ENCODE data around the gene KRTAP19-7. TPM values are rescaled to one million over a fixed set of nuclear protein-coding genes. Genes with fewer than 3 reads are reported as not detected.

KRTAP19-7 gene
- total and polyA plus RNA-seq, 2 donors from 2014 or later, result not detected

- no peak overlapping the region for H3K4me3 ChIP-seq (ENCODE audit: low read length in 3 of 3)
- H3K4me1 ChIP-seq (ENCODE audit: control insufficient read depth in 2 of 3, insufficient read depth in 2 of 3, low read depth in 1 of 3, low read length in 3 of 3), result no peaks in the 10 kb centered on the region
- H3K27me3 ChIP-seq (ENCODE audit: control insufficient read depth, insufficient read depth, low read length), result no peaks in the 10 kb centered on the region
- no peak for TF ChIP-seq CTCF (IDR thresholded peaks at IDR 0.05; ENCODE audit: borderline replicate concordance, extremely low read depth, insufficient read depth)
- H3K9ac ChIP-seq (ENCODE audit: low read length in 3 of 3), result no peak overlapping the region
- peaks cover 0 to under 1% (median 0%) of the 10 kb centered on the region in 3 donors for H3K9me3 ChIP-seq (ENCODE audit: control insufficient read depth in 2 of 3, insufficient read depth in 1 of 3, low read length in 3 of 3)
- FAIRE-seq (no peak), DNase-seq (no peak)
- no peak overlapping the region for H3K27ac ChIP-seq (ENCODE audit: low read depth in 2 of 2, low read length in 2 of 2)
- H3K36me3 ChIP-seq (ENCODE audit: control insufficient read depth in 2 of 3, insufficient read depth in 3 of 3, low read length in 3 of 3), result no peaks in the 10 kb centered on the region
- intact Hi-C loops (cut with DNase I), result no loop called here
These were observed 19.0 kb upstream of the KRTAP19-7 start for GRCh38 chr21:30580132-30580531.

DNA sequence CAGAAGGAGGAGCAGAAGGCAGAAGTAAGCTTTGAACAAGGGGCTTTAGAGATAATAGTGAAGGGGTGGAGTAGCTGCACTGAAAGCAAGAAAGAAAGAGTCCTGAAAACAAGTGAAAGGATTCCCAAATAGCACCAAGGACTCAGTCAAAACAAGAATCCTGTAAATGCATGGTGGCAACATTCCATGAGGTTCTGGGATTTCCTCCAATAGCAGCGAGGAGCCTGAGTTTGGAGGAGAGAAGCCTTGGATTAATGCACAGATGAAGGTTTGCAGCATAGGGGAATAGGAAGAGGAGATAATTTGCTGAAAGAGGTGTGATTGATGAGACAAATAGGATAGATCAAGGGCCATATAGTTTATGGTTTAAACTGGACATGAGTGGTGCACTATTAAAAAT is 18.2 kb upstream of the KRTAP19-7 start:
- Histone ChIP-seq H3K9me3 (ENCODE audit: control insufficient read depth in 2 of 3, insufficient read depth in 1 of 3, low read length in 3 of 3) (no peaks in the 10 kb centered on the region), H3K4me1 (ENCODE audit: control insufficient read depth in 2 of 3, insufficient read depth in 2 of 3, low read depth in 1 of 3, low read length in 3 of 3) (no peaks in the 10 kb centered on the region), H3K27me3 (ENCODE audit: control insufficient read depth, insufficient read depth, low read length) (no peaks in the 10 kb centered on the region), H3K9ac (ENCODE audit: low read length in 3 of 3) (no peak overlapping the region), H3K4me3 (ENCODE audit: low read length in 3 of 3) (no peak overlapping the region), H3K36me3 (ENCODE audit: control insufficient read depth in 2 of 3, insufficient read depth in 3 of 3, low read length in 3 of 3) (no peaks in the 10 kb centered on the region), H3K27ac (ENCODE audit: low read depth in 2 of 2, low read length in 2 of 2) (no peak overlapping the region)
- no peak for DNase-seq
- intact Hi-C loops (cut with DNase I), result no loop called here
- FAIRE-seq, result no peak
- TF ChIP-seq CTCF (IDR thresholded peaks at IDR 0.05; ENCODE audit: borderline replicate concordance, extremely low read depth, insufficient read depth), result no peak

- no peak for FAIRE-seq
- no peak for TF ChIP-seq CTCF (IDR thresholded peaks at IDR 0.05; ENCODE audit: borderline replicate concordance, extremely low read depth, insufficient read depth)
- intact Hi-C loops (cut with DNase I), result no loop called here
- Histone ChIP-seq H3K27me3 (ENCODE audit: control insufficient read depth, insufficient read depth, low read length) (no peaks in the 10 kb centered on the region), H3K36me3 (ENCODE audit: control insufficient read depth in 2 of 3, insufficient read depth in 3 of 3, low read length in 3 of 3) (no peaks in the 10 kb centered on the region), H3K4me3 (ENCODE audit: low read length in 3 of 3) (no peak overlapping the region), H3K9me3 (ENCODE audit: control insufficient read depth in 2 of 3, insufficient read depth in 1 of 3, low read length in 3 of 3) (no peaks in the 10 kb centered on the region), H3K27ac (ENCODE audit: low read depth in 2 of 2, low read length in 2 of 2) (no peak overlapping the region), H3K4me1 (ENCODE audit: control insufficient read depth in 2 of 3, insufficient read depth in 2 of 3, low read depth in 1 of 3, low read length in 3 of 3) (no peaks in the 10 kb centered on the region), H3K9ac (ENCODE audit: low read length in 3 of 3) (no peak overlapping the region)
- no peak for DNase-seq
These were observed 16.7 kb upstream of the KRTAP19-7 start for GRCh38 chr21:30577766-30578165.

DNA sequence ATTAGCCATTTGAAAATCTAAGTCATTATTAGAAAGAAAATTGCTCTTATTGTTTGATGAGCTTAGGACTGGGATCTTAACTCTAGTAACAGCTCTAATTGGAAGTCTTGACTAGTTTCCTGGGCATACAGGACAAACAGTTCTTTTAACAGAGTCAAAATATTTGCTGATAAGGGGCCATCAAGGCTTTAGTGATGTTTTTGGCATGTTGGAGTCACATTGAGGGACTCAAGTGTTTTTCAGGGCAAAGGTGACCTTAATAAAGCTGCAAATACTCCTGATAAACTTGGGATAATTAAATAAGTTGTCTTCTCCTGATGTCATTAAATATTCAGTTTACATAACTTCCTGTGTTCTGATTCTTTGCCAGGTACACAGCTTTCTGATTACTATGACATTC is 6.5 kb upstream of the KRTAP19-7 start:
- H3K4me3 ChIP-seq (ENCODE audit: low read length in 3 of 3), result no peak overlapping the region
- intact Hi-C loops (cut with DNase I), result no loop called here
- FAIRE-seq (no peak), DNase-seq (no peak)
- no peaks in the 10 kb centered on the region for H3K36me3 ChIP-seq (ENCODE audit: control insufficient read depth in 2 of 3, insufficient read depth in 3 of 3, low read length in 3 of 3)
- no peaks in the 10 kb centered on the region for H3K27me3 ChIP-seq (ENCODE audit: control insufficient read depth, insufficient read depth, low read length)
- no peaks in the 10 kb centered on the region for H3K4me1 ChIP-seq (ENCODE audit: control insufficient read depth in 2 of 3, insufficient read depth in 2 of 3, low read depth in 1 of 3, low read length in 3 of 3)
- no peaks in the 10 kb centered on the region for H3K9me3 ChIP-seq (ENCODE audit: control insufficient read depth in 2 of 3, insufficient read depth in 1 of 3, low read length in 3 of 3)
- H3K9ac ChIP-seq (ENCODE audit: low read length in 3 of 3), result no peak overlapping the region
- no peak for TF ChIP-seq CTCF (IDR thresholded peaks at IDR 0.05; ENCODE audit: borderline replicate concordance, extremely low read depth, insufficient read depth)
- no peak overlapping the region for H3K27ac ChIP-seq (ENCODE audit: low read depth in 2 of 2, low read length in 2 of 2)
